Lung (tissue), 12 donors: ENCODE measurements around the gene ADCYAP1R1. TPM values are rescaled to one million over a fixed set of nuclear protein-coding genes. Genes with fewer than 3 reads are reported as not detected.

Source experiments
- ATAC-seq: fragments of 200-7000 bp; cut with Tn5 transposase; one replicate; pipeline ENCODE4 v1.9.1; 2020; ENCODE audit warnings: moderate number of reproducible peaks; ENCODE audit not compliant: insufficient read depth, low FRiP score
- DNase-seq, 3 donors: peaks; one replicate each; pipeline ENCODE4 v3.0.0-alpha.2; 2013 to 2017
- H3K27ac ChIP-seq, 2 donors: one replicate each; pipeline ENCODE4 v1.5.1; 2013; ENCODE audit warnings: mild to moderate bottlenecking in 2 of 2, moderate library complexity in 2 of 2, control low read depth in 1 of 2, inconsistent platforms in 1 of 2, low read depth in 1 of 2, low read length in 1 of 2
- H3K27me3 ChIP-seq, 3 donors: one replicate each; pipeline ENCODE4 v1.5.1; 2013; ENCODE audit warnings: low read length in 2 of 3; ENCODE audit not compliant: control insufficient read depth in 3 of 3, insufficient read depth in 3 of 3
- H3K36me3 ChIP-seq, 4 donors: one replicate each; pipeline ENCODE4 v1.5.1; 2013; ENCODE audit warnings: low read length in 4 of 4, mild to moderate bottlenecking in 1 of 4, moderate library complexity in 1 of 4; ENCODE audit not compliant: control insufficient read depth in 4 of 4, insufficient read depth in 4 of 4
- H3K4me1 ChIP-seq, 5 donors: one replicate each; pipeline ENCODE4 v1.5.1; 2013; ENCODE audit warnings: low read length in 5 of 5, mild to moderate bottlenecking in 2 of 5, moderate library complexity in 1 of 5; ENCODE audit not compliant: control insufficient read depth in 5 of 5, insufficient read depth in 5 of 5
- H3K4me3 ChIP-seq: one replicate; pipeline ENCODE4 v1.5.1; 2013; ENCODE audit warnings: mild to moderate bottlenecking, control low read depth, moderate library complexity
- H3K9ac ChIP-seq, 2 donors: one replicate each; pipeline ENCODE4 v1.5.1; 2013; ENCODE audit warnings: low read length in 2 of 2, control low read depth in 1 of 2; ENCODE audit not compliant: insufficient read depth in 1 of 2
- H3K9me3 ChIP-seq, 4 donors: one replicate each; pipeline ENCODE4 v1.5.1; 2013; ENCODE audit warnings: low read length in 3 of 4, mild to moderate bottlenecking in 1 of 4, moderate library complexity in 1 of 4; ENCODE audit not compliant: control insufficient read depth in 4 of 4, insufficient read depth in 3 of 4
- CTCF ChIP-seq: IDR thresholded peaks from 2 replicates; pipeline ENCODE4 v1.5.1; 2012; ENCODE audit warnings: mild to moderate bottlenecking; ENCODE audit errors: control extremely low read depth, extremely low read depth
- WGBS, 2 donors: extraction: QIAGEN DNeasy Blood & Tissue Kit; methylation state at CpG; one replicate each; pipeline ENCODE4 v1.1.7; 2013; 5-methylcytosine and 5-hydroxymethylcytosine counted together
- polyA plus RNA-seq, 2 donors: library from polyadenylated mRNA; stranded (reverse); fragments of 200-250 nt; gene quantifications; one replicate each; pipeline ENCODE4 v1.2.1, GENCODE V29; 2013
- total RNA-seq, 2 donors: library from RNA; depleted of rRNA in 1 of 2; stranded (reverse); fragments of >200 nt in 1 of 2; gene quantifications; one replicate each; pipeline ENCODE4 v1.2.1, GENCODE V29; 2014 to 2021
- donor health status: control.
- donor health status: control.
- donor health status: Bipolar disorder and iron deficiency.
- donor health status: healthy.
- donor health status: DM: yes; HTN: yes; CAD: no.

The ADCYAP1R1 gene
- total and polyA plus RNA-seq, 4 donors: 0.14 to 1.00 (median 0.39) TPM

- no peak for DNase-seq
- peaks cover 0 to 15% (median 5%) of the 10 kb centered on the region in 5 donors for H3K4me1 ChIP-seq
- no peak for ATAC-seq
- TF ChIP-seq CTCF: no peak
- H3K36me3 ChIP-seq: no peaks in the 10 kb centered on the region
- no peak overlapping the region for H3K4me3 ChIP-seq
- no peaks in the 10 kb centered on the region for H3K27me3 ChIP-seq
- 81 to 84% methylated on average over 5 of the region's 5 CpGs for WGBS, 2 donors
- no peak overlapping the region for H3K27ac ChIP-seq
- no peak overlapping the region for H3K9ac ChIP-seq
- H3K9me3 ChIP-seq: no peaks in the 10 kb centered on the region
Measured at GRCh38 chr7:31023877-31024276, 28.2 kb upstream of the ADCYAP1R1 start.

- DNase-seq (peak; percentile 81 to 87 (median 81)), ATAC-seq (no peak)
- H3K36me3 ChIP-seq: no peaks in the 10 kb centered on the region
- TF ChIP-seq CTCF: no peak
- no peak overlapping the region for H3K9ac ChIP-seq
- H3K4me3 ChIP-seq: no peak overlapping the region
- no peak overlapping the region for H3K27ac ChIP-seq
- WGBS, 2 donors: 30% methylated on average over 20 of the region's 20 CpGs
- peaks cover 0 to 15% (median 5%) of the 10 kb centered on the region in 5 donors for H3K4me1 ChIP-seq
- H3K27me3 ChIP-seq: peaks cover 0 to under 1% (median 0%) of the 10 kb centered on the region in 3 donors
- H3K9me3 ChIP-seq: no peaks in the 10 kb centered on the region
Measured at GRCh38 chr7:31027161-31027965, 24.7 kb upstream of the ADCYAP1R1 start.

- Histone ChIP-seq H3K36me3 (no peaks in the 10 kb centered on the region), H3K4me3 (no peak overlapping the region), H3K27ac (no peak overlapping the region), H3K4me1 (peaks cover 0 to 15% (median 5%) of the 10 kb centered on the region in 5 donors), H3K9me3 (no peaks in the 10 kb centered on the region), H3K9ac (no peak overlapping the region), H3K27me3 (peaks cover 0 to 2% (median 0%) of the 10 kb centered on the region in 3 donors)
- WGBS, 2 donors: 91 to 93% methylated on average over 5 of the region's 5 CpGs
- ATAC-seq (no peak), DNase-seq (no peak)
- TF ChIP-seq CTCF: no peak
Measured at GRCh38 chr7:31028006-31028405, 24.1 kb upstream of the ADCYAP1R1 start.
